Measurements from ENCODE around the gene PRKRA. TPM values are rescaled to one million over a fixed set of nuclear protein-coding genes. Genes with fewer than 3 reads are reported as not detected.

PRKRA gene
- total and polyA plus RNA-seq, 2 of the 13 experiments (the other 11 are each of a cell fraction or from before 2014, with no cell fraction given) = 53.1 to 74.7 TPM

GRCh38 chr2:178479275-178479616 lies 28.3 kb upstream of the PRKRA start (continued):
- no peak for TF ChIP-seq LCORL (IDR thresholded peaks at IDR 0.05)
- peak; percentile 4; the same call in 1 of the 2 replicates for TF ChIP-seq LCORL (CRISPR knock-in tag; IDR thresholded peaks at IDR 0.05)
- no peak for TF ChIP-seq IKZF4 (CRISPR knock-in tag; IDR thresholded peaks at IDR 0.05; ENCODE audit: borderline replicate concordance, low read depth, not compliant biosample characterization)
- TF ChIP-seq, protein P1, sequence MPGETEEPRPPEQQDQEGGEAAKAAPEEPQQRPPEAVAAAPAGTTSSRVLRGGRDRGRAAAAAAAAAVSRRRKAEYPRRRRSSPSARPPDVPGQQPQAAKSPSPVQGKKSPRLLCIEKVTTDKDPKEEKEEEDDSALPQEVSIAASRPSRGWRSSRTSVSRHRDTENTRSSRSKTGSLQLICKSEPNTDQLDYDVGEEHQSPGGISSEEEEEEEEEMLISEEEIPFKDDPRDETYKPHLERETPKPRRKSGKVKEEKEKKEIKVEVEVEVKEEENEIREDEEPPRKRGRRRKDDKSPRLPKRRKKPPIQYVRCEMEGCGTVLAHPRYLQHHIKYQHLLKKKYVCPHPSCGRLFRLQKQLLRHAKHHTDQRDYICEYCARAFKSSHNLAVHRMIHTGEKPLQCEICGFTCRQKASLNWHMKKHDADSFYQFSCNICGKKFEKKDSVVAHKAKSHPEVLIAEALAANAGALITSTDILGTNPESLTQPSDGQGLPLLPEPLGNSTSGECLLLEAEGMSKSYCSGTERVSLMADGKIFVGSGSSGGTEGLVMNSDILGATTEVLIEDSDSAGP (CRISPR knock-in tag; IDR thresholded peaks at IDR 0.05; ENCODE audit: borderline replicate concordance) = no peak
- 0 out of 2 replicates have a peak, but pooled peaks have one; percentile 36 for TF ChIP-seq SSRP1 (CRISPR knock-in tag; IDR thresholded peaks at IDR 0.05)
- peak; percentile 30 for TF ChIP-seq CCAR2 (optimal IDR thresholded peaks at IDR 0.05; ENCODE audit: low read depth, low read length)
- no peak for TF ChIP-seq DDIT3 (CRISPR knock-in tag; IDR thresholded peaks at IDR 0.05)
- TF ChIP-seq HDAC2 (CRISPR knock-in tag; IDR thresholded peaks at IDR 0.05) = no peak
- 0 out of 2 replicates have a peak, but pooled peaks have one; percentile 3 for TF ChIP-seq SAFB2 (CRISPR knock-in tag; IDR thresholded peaks at IDR 0.05; ENCODE audit: borderline replicate concordance, low read depth)
- TF ChIP-seq SMYD3 (CRISPR knock-in tag; IDR thresholded peaks at IDR 0.05) = peak; percentile 35; the same call in 1 of the 2 replicates
- peak; percentile 23; the same call in 1 of the 2 replicates for TF ChIP-seq HBP1 (CRISPR knock-in tag; IDR thresholded peaks at IDR 0.05; ENCODE audit: low read depth)
- no peak; the same call in 1 of the 2 replicates for TF ChIP-seq KLF11 (CRISPR knock-in tag; IDR thresholded peaks at IDR 0.05)
- 0 out of 2 replicates have a peak, but pooled peaks have one; percentile 1 for TF ChIP-seq RORA (CRISPR knock-in tag; IDR thresholded peaks at IDR 0.05)
- 0 out of 2 replicates have a peak, but pooled peaks have one; percentile 19 for TF ChIP-seq SNAPC2 (CRISPR knock-in tag; IDR thresholded peaks at IDR 0.05)
- peak; percentile 49; the same call in 1 of the 2 replicates for TF ChIP-seq ZSCAN31 (CRISPR knock-in tag; IDR thresholded peaks at IDR 0.05; ENCODE audit: low read depth)
- TF ChIP-seq NCOA1 (CRISPR knock-in tag; IDR thresholded peaks at IDR 0.05) = 0 out of 2 replicates have a peak, but pooled peaks have one; percentile 60
- no peak for TF ChIP-seq TCF7L2 (IDR thresholded peaks at IDR 0.05; ENCODE audit: low read depth, low read length)
- TF ChIP-seq DNMT3B (CRISPR knock-in tag; conservative IDR thresholded peaks at IDR 0.05) = 0 out of 2 replicates have a peak, but pooled peaks have one; percentile 18
- 0 out of 2 replicates have a peak, but pooled peaks have one; percentile 4 for TF ChIP-seq ZBTB39 (CRISPR knock-in tag; IDR thresholded peaks at IDR 0.05)
- 0 out of 2 replicates have a peak, but pooled peaks have one; percentile 42 for TF ChIP-seq ZNF354B (CRISPR knock-in tag; IDR thresholded peaks at IDR 0.05)
